ENCODE measurements around the gene EXTL2. TPM values are rescaled to one million over a fixed set of nuclear protein-coding genes. Genes with fewer than 3 reads are reported as not detected.

Gene EXTL2
- 7.3 and 9.5 TPM in 2 replicates for total RNA-seq

DNA sequence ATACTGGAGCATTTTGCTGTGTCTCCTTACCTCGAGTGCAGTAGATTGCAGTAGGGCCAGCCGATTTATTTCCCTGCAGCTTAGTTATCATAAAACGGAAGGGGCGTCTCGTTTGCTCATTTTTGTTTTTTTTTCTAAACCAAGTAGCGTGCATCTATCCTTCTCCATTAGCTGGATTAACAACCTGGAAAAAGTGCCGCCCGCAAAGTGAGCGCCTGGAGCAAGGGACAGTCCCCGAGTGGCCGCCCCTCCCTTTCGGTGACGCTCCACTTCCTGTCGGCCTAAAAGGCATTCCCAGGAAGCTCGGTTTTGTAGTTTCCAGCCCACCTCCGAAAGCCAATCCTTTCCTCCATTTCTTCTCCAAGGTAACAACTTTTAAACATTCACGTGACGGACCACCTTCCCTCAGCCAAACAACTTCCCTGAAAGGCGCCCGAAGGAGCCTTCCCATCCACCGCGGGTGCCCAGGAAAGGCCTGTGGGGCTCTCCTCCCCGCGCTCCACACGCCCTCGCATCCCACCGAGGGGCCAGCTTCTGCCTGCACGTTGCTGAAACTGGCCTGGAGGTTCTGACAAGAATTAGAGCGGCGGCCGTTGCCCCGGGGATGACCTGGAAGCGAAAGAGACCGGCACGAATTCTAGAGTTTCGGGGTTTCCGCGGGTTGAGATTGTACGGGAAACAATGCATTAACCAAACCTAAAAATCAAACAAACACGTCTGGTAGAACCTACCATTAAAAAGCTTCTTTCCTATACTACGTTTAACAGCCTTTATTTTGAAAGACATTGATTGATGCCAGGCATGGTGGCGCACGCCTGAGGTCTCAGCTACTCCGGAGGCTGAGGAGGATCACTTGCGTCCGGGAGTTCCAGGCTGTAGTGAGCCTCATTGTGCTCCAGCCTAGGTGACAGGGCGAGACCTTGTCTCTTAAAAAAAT lies at the start of gene EXTL2:
Gene EXTL2, minus strand, starts transcription at position 240 of the 937 bp plus-strand sequence. CDS start 6,085 bp downstream, outside the sequence.

GRCh38 chr1:100895540-100896480 lies 1.2 kb upstream of the EXTL2 start, which contains the start of gene SLC30A7:
SLC30A7 (plus strand) TSS chr1:100896090; CDS start chr1:100896263, 173 bp downstream.

Other genes starting within 250 kb of the EXTL2 start
- gene VCAM1, start 175.1 kb downstream of the EXTL2 start, total RNA-seq = not detected in 2 replicates
- gene SLC30A7, start 1.2 kb upstream of the EXTL2 start, total RNA-seq = 16.6 and 21.8 TPM in 2 replicates
- 41.6 and 45.1 TPM in 2 replicates for gene DPH5, start 130.9 kb upstream of the EXTL2 start, total RNA-seq